GM21619 (cell line): Measurements from ENCODE around the gene SLC4A5.

Experiments used
- ATAC-seq: cut with Tn5 transposase; IDR thresholded peaks from one replicate; pipeline ENCODE4 v1.9.1; 2021; ENCODE audit not compliant: unreplicated experiment

The SLC4A5 gene

GRCh38 chr2:74275228-74275627 lies 68.0 kb downstream of the SLC4A5 start:
- no peak for ATAC-seq

- ATAC-seq: no peak
Observed at GRCh38 chr2:74269667-74270066, 73.5 kb downstream of the SLC4A5 start.

DNA sequence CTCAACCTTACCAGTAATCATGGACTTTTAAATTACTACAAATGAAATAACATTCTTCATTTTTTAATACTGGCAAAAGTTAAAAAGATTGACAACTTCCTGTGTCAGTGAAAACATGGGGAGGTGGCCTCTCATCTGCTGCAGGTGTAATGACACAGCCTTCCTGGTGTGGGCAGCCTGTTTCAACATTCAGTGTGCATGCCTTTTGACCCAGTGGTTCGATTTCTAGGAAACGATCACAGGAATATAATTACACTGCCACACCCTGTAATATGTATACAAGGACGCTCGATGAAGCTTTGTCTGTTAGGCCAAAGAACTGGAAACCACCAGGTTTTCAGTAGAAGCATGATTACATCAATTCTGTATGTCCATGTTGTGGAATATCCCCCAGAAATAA lies 76.1 kb downstream of the SLC4A5 start:
- ATAC-seq: no peak

GRCh38 chr2:74264281-74264680 lies 78.9 kb downstream of the SLC4A5 start:
- no peak for ATAC-seq

DNA sequence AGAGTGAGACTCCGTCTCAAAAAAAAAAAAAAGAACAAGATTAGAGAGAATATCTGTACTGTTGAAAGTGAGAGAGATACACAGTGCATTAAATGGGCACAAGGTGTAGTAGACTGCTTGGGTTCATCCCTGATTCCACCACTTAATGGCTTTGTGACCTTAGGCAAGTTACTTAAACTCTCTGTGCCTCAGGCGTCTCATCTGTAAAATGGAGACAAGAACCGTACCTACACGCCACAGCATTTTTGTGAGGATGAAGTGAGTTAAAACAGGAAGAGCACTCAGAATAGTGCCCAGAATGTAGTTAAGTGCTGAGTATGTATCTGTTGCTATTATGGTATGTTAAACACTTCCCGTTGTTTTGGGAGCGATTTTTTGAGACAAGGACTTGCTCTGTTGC lies 80.5 kb downstream of the SLC4A5 start:
- ATAC-seq: no peak

DNA sequence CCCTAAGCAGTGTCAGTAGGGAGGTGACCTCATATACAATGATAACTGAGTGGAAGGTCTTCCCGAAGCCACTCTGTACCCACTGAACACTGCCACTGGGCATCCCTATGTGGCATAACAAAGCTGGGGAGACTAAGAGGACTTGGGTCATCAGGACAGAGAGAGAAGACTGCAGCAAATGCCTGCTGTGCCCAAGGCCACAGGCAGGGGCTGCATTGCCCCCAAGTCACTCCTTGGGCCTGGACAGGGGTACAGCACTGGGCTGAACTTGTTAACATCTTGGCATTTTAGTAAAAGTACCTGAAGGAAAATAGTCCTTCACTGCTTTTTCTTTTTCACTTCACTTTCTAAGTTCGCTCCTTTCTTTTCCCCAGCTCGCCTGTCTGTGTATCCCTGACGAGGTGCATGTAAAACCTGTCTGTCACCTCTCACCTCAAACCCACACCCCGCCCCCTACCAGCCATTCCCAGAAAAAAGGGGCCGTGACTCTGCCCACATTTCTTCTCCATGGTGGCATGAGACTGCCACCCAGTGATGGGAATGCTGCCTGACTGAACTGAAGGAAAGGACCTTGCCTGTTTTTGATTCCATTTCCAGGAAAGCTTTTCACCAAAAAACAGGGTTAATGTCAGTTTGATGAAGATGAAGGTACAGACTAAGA lies 81.9 kb downstream of the SLC4A5 start:
- no peak for ATAC-seq

DNA sequence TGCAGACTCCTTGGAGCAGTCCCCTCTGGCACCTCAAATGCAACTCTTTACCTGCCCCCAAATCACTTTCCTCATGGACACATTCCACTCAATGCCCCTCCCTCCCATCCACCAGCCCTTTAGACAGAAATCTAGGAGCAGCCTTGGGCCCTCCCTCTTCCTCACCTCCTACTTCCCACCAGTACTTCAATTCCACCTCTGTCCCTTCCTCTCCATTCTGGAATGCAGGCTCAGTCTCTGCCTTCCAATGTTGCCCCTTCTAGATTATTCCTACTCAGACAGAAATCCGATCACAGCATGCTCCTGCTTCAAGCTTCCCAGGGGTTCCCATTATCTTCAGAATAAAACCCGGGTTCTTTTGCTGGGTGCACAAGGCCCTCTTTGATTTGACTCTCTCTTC lies 82.7 kb downstream of the SLC4A5 start:
- ATAC-seq: no peak

DNA sequence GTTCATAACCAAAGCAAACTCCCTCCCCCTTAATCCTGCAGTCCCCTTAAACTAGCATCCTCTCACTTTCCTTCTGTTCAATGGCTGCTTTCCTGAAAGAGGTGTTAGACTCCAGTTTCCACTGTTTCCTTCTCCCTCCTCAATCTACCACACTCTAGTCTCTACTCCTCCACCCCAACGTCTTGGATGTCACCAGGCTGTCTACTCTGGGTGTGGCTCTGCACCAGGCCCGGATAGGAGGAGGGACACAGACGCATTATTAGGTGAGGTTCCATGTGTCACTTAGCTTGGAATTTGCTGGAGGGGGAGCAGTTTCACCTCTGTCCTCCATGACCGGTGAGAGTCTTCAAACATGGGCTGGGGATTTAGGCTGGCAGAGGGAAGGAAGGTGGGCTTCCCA lies 83.5 kb downstream of the SLC4A5 start:
- ATAC-seq: no peak

- ATAC-seq: no peak
Observed at GRCh38 chr2:74259191-74259590, 84.0 kb downstream of the SLC4A5 start.

DNA sequence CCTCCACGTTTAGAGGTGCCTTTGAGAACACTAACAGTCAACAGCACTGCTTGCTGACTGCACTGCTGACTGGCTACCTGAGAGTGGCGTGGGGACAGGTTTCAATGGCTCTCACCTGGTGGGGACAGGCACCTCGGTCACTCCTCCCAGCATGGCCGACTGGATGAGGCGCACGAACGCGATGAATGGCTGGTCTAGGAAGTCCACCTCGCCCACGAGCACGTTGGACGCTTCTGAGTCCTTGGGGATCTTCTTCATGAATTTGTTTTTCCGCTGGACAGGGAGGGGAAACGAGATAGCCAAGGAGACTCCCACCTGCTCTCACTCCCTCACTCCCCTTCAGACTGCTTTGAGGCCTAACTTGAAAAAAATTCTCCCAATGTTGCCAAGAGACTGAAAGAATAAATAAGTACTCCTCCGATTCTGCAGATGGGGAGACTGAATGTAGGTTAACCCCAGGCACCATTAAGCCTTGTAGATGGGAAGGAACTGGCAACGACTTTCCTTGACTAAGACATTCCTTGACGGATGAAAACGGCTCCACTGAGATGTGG lies 87.5 kb downstream of the SLC4A5 start:
- ATAC-seq: no peak

DNA sequence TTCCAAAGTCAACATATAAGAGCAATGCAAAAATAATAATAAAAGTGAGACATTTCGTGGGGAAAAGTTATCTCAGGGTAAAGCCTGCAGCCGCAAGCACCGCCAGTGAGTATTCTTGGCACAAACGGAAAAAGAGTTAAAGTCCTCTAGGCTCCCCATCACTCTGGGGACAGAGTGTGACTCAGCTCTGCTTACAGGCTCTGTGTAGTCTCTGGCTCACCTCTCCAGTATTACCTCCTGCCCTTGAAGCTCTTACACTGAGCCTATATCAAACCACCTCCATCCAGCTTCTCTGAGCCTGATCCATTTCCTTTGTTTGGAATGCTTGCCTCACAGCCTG lies 89.3 kb downstream of the SLC4A5 start:
- ATAC-seq: no peak

DNA sequence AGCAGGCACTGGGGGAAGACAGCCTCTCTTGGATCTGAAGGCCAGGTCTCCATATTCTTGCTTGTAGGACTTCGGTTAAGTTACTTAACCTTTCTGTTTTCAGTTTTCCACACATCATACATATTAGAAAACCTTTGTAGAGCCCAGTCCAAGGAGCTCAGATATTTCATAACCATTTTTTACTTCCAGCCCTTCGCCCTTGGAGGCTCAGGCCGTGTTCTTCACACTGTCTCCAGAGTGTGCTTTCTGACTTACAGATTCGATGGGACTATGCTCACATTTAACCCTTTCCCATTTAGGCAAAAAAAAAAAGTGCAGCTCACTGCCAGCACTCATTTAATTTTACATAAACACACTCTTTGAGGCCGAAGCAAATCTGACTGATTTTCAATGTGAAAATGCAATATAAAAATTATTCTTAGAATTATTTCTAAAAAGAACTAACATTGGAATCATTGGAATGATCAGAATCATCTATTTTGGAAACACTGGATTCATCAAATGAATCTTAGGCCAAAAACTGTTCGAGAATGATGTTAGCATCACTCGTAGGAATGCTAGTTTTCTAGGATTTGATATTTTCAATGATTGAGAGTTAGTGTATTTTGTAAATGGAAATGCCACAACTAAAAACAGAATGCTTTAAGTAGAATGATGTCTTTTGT lies 89.8 kb downstream of the SLC4A5 start:
- no peak for ATAC-seq

- no peak for ATAC-seq
Observed at GRCh38 chr2:74252862-74253261, 90.4 kb downstream of the SLC4A5 start.

DNA sequence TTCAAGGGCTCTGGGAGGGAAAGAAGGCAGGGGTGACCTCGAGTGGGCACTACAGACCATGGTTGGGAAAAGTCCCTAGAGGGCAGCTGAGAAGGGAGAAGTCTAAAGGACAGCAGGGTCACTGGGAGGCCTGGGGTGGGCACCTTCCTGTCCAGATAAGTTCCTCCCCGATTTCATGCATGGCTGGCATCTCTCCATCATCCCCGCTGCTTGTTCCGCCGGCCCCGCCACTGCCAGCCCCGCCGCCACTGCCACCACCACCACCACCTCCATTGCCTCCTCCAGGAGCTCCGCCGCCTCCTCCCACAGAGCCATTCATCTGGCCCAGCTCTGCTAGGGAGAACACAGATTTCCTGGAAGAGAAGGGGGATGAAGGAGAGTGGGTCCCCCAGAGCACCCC lies 91.2 kb downstream of the SLC4A5 start:
- ATAC-seq: no peak

GRCh38 chr2:74250189-74250631 lies 93.0 kb downstream of the SLC4A5 start:
- no peak for ATAC-seq

GRCh38 chr2:74249406-74250122 lies 93.7 kb downstream of the SLC4A5 start:
- ATAC-seq: no peak

GRCh38 chr2:74246496-74247195 lies 96.6 kb downstream of the SLC4A5 start:
- ATAC-seq: no peak

DNA sequence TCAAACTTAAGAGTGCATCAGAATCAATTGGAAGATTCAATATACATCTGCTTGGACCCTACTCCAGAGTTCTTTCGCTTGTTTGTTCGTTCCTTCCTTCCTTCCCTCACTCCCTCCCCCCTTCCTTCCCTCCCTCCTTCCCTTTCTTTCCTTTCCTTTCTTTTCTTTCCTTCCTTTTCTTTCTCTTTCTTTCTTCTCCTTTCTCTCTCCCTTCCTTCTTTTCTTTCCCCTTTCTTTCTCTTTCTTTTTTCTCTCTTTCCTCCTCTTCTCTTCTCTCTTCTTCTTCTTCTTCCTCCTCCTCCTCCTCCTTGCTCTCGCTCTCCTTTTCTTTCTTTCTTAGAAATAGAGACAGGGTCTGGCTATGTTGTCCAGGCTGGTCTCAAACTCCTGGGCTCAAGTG lies 98.9 kb downstream of the SLC4A5 start:
- ATAC-seq: no peak

DNA sequence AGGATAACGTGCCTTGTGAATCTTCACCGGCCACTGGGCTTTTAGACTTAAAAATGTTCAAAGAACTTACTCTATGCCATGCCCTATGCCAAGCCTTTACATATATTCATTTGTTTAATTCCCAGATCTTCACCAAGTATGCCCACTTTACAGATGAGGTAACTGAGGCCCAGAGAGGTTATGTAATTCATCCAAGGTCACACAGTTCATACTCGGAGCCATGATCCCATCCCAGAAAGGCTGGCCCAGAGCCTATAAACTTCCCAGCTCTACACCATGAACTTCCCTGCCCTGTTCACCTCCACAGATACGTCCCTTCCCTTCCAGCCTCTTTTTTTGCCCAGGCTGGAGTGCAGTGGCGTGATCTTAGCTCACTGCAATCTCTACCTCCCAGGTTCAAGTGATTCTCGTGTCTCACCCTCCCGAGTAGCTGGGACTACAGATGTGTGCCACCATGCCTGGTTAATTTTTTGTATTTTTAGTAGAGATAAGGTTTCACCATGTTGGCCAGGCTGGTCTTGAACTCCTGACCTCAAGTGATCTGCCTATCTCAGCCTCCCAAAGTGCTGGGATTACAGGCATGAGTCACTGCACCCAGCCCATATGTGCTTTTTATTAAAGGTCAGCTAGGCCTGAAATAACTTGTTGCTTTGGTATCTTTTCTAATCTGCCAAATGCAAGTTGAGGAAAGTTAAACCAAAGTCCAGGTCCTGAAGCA lies 100.7 kb downstream of the SLC4A5 start:
- no peak for ATAC-seq

GRCh38 chr2:74239346-74239745 lies 103.9 kb downstream of the SLC4A5 start:
- ATAC-seq: no peak

GRCh38 chr2:74238879-74239278 lies 104.3 kb downstream of the SLC4A5 start:
- no peak for ATAC-seq
